ENCODE results near the gene PORCN. TPM values are rescaled to one million over a fixed set of nuclear protein-coding genes. Genes with fewer than 3 reads are reported as not detected.

The PORCN gene
- total RNA-seq = 13.6 TPM

DNA sequence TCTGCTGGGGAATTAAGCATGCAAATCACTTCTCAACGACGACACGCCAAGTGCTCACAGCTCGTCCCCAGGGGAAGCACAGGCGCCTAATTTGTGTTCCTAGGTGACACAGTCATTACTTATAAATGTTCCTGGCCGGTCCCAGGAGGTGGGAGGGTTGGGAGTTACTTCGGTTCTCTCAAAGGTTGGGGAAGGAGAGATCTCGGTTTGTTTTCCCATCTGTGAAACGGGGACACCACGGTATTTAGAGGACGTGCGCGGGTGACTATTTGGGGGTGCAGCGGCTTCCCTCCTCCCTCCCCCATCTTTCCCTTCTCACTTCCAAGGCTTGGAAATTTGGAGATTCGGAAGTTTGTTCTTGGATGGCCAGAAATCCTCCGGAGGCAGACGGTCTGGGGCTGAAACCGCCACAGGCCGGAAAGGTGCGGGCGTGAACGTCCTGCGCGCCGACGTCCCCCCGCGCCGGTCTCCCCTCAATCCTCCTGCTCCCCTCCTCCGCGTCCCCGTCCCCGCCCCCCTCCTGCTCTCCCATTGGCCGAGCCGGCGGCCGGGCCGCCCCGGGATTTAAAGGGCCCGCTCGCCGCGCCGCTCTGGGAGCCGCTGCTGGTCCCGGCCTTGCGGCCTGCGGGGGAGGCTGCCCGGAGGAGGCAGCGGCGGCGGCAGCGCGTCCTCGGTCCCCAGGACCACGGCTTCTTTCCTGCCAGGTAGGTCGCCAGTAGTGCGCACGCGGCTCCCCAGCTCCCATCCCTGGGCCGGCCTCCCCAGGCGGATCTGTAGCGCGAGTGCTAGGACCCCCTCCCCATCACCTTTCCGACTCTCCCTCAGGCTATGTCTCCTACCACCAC is at the start of gene PORCN:
TSS of gene PORCN (plus strand) at position 593 of the 845 bp plus-strand sequence. CDS start 829 bp downstream, outside the sequence.
- Histone ChIP-seq H3K9me3 (ENCODE audit: low read depth, low read length) (no peaks in the 10 kb centered on the region), H3K27me3 (ENCODE audit: insufficient read depth, low read length) (no peaks in the 10 kb centered on the region), H3K4me1 (ENCODE audit: insufficient read depth, low read length) (peaks cover 11% of the 10 kb centered on the region), H3K4me3 (ENCODE audit: low read length) (peak within 1 kb of the TSS; percentile 62)

GRCh38 chrX:48459483-48459882 is 49.3 kb upstream of the PORCN start:
- no peak overlapping the region for H3K4me3 ChIP-seq (ENCODE audit: low read length)
- H3K9me3 ChIP-seq (ENCODE audit: low read depth, low read length) = no peaks in the 10 kb centered on the region
- H3K27me3 ChIP-seq (ENCODE audit: insufficient read depth, low read length) = no peaks in the 10 kb centered on the region

GRCh38 chrX:48460031-48460430 is 48.8 kb upstream of the PORCN start:
- no peaks in the 10 kb centered on the region for H3K9me3 ChIP-seq (ENCODE audit: low read depth, low read length)
- H3K4me1 ChIP-seq (ENCODE audit: insufficient read depth, low read length) = no peaks in the 10 kb centered on the region
- no peaks in the 10 kb centered on the region for H3K27me3 ChIP-seq (ENCODE audit: insufficient read depth, low read length)
- no peak overlapping the region for H3K4me3 ChIP-seq (ENCODE audit: low read length)

More at GRCh38 chrX:48459483-48459882, 49.3 kb upstream of the PORCN start:
- no peaks in the 10 kb centered on the region for H3K4me1 ChIP-seq (ENCODE audit: insufficient read depth, low read length)

DNA sequence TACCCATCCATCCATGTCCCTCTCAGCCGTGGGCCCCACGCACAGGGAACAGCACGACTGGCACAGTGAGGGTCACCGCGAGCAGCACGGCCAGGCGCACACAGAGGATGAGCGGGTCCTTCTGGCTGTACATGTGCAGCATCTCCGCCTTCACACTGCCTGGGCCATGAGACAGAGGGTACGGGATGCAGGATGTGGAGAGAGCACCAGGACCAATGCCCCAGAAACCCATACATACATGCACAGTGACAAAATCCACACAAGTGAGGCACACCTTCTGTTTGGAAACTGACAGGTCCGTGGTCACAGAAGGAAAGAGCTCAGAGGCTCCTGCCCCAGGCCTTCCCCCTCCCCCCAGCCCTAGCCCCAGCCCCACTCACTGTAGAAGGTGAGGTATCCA is 48.2 kb upstream of the PORCN start:
- H3K4me3 ChIP-seq (ENCODE audit: low read length) = no peak overlapping the region
- no peaks in the 10 kb centered on the region for H3K9me3 ChIP-seq (ENCODE audit: low read depth, low read length)
- H3K27me3 ChIP-seq (ENCODE audit: insufficient read depth, low read length) = no peaks in the 10 kb centered on the region
- H3K4me1 ChIP-seq (ENCODE audit: insufficient read depth, low read length) = no peaks in the 10 kb centered on the region

GRCh38 chrX:48461830-48462229 is 47.0 kb upstream of the PORCN start:
- no peak overlapping the region for H3K4me3 ChIP-seq (ENCODE audit: low read length)
- no peaks in the 10 kb centered on the region for H3K9me3 ChIP-seq (ENCODE audit: low read depth, low read length)
- H3K4me1 ChIP-seq (ENCODE audit: insufficient read depth, low read length) = no peaks in the 10 kb centered on the region
- H3K27me3 ChIP-seq (ENCODE audit: insufficient read depth, low read length) = no peaks in the 10 kb centered on the region

DNA sequence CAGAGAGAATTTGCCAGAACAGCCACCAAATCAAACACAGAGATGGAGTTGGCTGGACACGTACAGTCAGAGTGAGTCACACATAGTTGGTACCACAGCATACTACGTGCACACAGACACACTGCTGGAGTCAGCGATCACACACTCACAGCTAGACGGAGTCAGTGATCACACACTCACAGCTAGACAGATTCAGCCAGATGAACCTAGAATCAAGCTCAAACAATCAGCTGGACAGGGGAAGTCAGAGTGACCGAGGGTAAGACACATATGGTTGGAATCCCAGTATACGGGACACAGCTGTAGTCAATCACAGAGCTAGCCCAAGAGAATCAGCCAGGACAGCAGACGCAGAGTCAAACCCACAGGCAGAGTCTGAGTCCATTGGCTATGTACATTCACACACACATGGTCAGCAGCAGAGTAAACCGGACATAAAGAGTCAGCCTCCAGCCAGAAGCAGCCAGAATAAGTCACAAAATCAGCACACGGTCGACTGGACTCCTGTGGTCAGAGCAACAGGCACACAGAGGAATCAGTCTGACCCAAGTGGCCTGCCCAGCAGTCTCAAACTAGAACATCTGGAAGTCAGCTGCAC is 43.4 kb upstream of the PORCN start:
- no peak overlapping the region for H3K4me3 ChIP-seq (ENCODE audit: low read length)
- H3K27me3 ChIP-seq (ENCODE audit: insufficient read depth, low read length) = no peaks in the 10 kb centered on the region

DNA sequence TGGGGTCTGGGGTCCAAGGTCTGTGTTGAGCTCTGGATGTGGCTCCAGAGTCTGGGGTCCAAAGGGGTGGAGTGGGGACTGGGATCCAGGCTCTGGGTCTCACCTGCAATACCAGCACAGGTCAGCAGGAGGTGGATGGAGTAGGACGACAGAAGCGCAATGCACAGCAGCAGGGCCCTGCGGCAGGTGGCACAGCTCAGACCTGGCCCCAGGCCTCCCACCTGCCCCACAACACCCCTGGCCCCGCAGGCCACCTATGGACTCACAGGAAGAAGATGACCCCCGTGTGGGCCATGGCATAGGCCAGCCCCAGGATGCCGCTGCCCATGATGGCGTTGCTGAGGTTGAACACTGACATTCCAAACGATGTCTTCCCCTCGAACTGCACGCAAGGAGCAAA is 42.1 kb upstream of the PORCN start:
- peaks cover 15% of the 10 kb centered on the region for H3K4me1 ChIP-seq (ENCODE audit: insufficient read depth, low read length)
- no peaks in the 10 kb centered on the region for H3K9me3 ChIP-seq (ENCODE audit: low read depth, low read length)
- H3K4me3 ChIP-seq (ENCODE audit: low read length) = no peak overlapping the region
- no peaks in the 10 kb centered on the region for H3K27me3 ChIP-seq (ENCODE audit: insufficient read depth, low read length)

More for the DNA sequence above, 43.4 kb upstream of the PORCN start:
- no peaks in the 10 kb centered on the region for H3K9me3 ChIP-seq (ENCODE audit: low read depth, low read length)
- H3K4me1 ChIP-seq (ENCODE audit: insufficient read depth, low read length) = peaks cover 15% of the 10 kb centered on the region

DNA sequence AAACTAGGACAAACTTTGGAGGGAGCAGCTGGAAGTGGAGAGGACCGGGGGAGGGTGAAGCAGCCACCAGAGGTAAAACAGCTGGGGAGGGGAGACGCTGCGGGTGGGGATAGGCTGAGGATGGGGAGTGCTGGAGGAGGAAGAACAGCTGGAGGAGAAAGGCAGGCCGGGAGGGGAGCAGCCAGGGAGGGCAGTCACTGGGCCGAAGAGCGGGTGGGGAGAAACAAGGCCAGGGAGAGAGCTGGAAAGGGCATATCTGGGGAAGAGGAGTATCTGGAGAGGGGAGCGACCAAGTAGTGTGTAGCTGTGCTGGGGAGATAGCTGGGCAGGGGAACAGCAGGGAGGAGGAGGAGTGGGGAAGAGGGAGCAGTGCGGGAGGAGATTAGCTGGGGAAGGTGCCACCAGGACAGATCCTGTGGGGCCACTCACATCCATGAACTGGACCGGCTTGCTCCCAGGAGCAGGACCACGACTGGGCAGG is 41.5 kb upstream of the PORCN start:
- H3K27me3 ChIP-seq (ENCODE audit: insufficient read depth, low read length) = no peaks in the 10 kb centered on the region
- H3K4me3 ChIP-seq (ENCODE audit: low read length) = no peak overlapping the region
- H3K4me1 ChIP-seq (ENCODE audit: insufficient read depth, low read length) = peaks cover 15% of the 10 kb centered on the region
- no peaks in the 10 kb centered on the region for H3K9me3 ChIP-seq (ENCODE audit: low read depth, low read length)

DNA sequence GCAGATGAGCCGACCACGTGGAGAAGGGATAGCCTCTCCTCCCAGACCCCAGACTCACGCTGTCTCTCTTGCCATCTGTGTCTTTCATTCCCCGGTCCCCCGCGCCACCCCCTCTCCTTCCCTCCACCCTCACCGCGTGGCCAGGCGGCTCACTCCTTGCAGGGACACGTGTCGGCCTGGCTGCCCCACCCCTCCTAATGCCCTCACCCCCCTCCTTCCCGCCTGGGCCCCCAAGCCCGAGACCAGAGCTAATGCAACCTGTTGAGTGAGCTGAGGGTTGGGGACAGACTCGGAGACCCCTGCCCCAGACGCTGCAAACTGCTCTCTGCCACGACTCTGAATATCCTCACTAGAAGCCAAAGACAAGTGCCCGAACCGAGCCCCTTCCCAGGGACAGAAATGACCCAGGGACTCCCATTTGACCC is 40.5 kb upstream of the PORCN start:
- Histone ChIP-seq H3K9me3 (ENCODE audit: low read depth, low read length) (no peaks in the 10 kb centered on the region), H3K4me3 (ENCODE audit: low read length) (peak overlapping the region; percentile 42), H3K4me1 (ENCODE audit: insufficient read depth, low read length) (peaks cover 15% of the 10 kb centered on the region), H3K27me3 (ENCODE audit: insufficient read depth, low read length) (no peaks in the 10 kb centered on the region)

DNA sequence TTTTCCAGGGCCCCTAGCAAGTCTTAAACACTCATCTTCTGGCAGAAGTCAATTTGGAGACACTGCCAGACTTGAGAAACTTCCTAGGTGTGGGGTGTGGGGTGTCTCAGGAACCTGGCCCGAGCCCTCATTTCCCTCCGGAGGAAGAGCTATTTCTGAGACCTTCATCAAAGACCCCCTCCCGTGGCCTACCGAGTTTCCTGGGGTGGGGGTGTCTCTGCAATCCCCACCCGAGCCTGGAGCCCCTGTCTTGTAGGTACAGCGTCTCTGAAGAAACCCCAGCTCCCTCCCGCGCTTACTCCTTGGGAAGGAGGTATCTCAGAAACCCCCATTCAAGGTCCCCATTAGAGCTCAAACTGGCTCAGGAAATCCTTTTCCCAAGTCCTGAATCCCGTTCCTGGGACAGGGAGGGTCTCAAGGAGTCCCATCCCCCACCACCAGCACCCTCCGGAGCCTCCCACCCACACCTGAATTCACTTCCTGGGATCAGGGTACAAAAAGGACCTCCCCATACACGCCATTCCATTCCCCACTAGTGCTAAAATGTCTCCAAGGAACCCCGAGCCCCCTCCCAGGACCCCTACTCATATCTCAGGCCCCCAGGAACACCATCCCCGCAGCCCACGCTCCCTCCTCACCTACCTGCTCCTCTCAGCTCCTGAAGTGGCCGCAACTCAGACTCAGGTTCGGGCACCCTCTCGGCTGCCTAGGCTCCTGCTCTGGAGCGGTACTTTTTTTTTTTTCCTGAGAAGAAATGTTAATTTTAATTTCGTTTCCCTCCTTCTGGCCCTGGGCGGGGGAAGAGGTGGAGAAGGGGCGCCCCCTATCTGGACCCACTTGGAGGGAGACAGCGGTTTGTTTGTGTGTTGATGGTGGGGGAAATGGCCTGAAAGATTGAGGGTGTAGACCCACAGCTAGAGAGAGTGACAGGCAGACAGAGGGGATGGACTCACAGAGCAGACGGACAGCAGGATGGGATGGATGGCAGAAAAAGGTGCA is 39.8 kb upstream of the PORCN start:
- Histone ChIP-seq H3K4me1 (ENCODE audit: insufficient read depth, low read length) (peaks cover 15% of the 10 kb centered on the region), H3K4me3 (ENCODE audit: low read length) (peak overlapping the region; percentile 42)

GRCh38 chrX:48470110-48470832 is 38.5 kb upstream of the PORCN start, which contains the start of gene SLC38A5:
Gene SLC38A5, minus strand, starts transcription at chrX:48470260. Its CDS starts 2,336 bp downstream, at chrX:48467924.
- peak within 1 kb of the TSS; percentile 42 for H3K4me3 ChIP-seq (ENCODE audit: low read length)
- H3K4me1 ChIP-seq (ENCODE audit: insufficient read depth, low read length) = peaks cover 21% of the 10 kb centered on the region
- no peaks in the 10 kb centered on the region for H3K9me3 ChIP-seq (ENCODE audit: low read depth, low read length)
- no peaks in the 10 kb centered on the region for H3K27me3 ChIP-seq (ENCODE audit: insufficient read depth, low read length)

More for the DNA sequence above, 39.8 kb upstream of the PORCN start:
- Histone ChIP-seq H3K9me3 (ENCODE audit: low read depth, low read length) (no peaks in the 10 kb centered on the region), H3K27me3 (ENCODE audit: insufficient read depth, low read length) (no peaks in the 10 kb centered on the region)

- H3K9me3 ChIP-seq (ENCODE audit: low read depth, low read length) = no peaks in the 10 kb centered on the region
- peaks cover 21% of the 10 kb centered on the region for H3K4me1 ChIP-seq (ENCODE audit: insufficient read depth, low read length)
- no peak overlapping the region for H3K4me3 ChIP-seq (ENCODE audit: low read length)
- H3K27me3 ChIP-seq (ENCODE audit: insufficient read depth, low read length) = no peaks in the 10 kb centered on the region
These were observed 38.0 kb upstream of the PORCN start for GRCh38 chrX:48470833-48471118.

DNA sequence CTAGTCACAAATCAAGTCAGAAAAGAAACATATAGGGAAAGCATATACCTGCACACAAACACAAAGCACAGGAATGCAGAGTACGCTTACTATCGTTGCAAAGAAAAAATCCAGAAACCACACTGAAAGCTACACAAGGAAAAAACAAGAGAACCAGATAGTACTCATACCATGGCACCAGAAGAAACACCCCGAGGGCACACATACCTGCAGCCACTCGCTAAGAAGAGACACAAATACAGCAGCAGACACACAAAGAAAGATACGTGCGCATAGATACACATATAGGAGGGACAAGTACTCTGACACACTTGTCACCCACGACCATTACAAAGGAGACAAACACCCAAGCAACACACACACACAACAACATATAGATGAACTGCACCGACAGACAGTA is 37.3 kb upstream of the PORCN start:
- Histone ChIP-seq H3K27me3 (ENCODE audit: insufficient read depth, low read length) (no peaks in the 10 kb centered on the region), H3K9me3 (ENCODE audit: low read depth, low read length) (no peaks in the 10 kb centered on the region), H3K4me1 (ENCODE audit: insufficient read depth, low read length) (peaks cover 21% of the 10 kb centered on the region), H3K4me3 (ENCODE audit: low read length) (no peak overlapping the region)

- Histone ChIP-seq H3K27me3 (ENCODE audit: insufficient read depth, low read length) (no peaks in the 10 kb centered on the region), H3K4me3 (ENCODE audit: low read length) (no peak overlapping the region), H3K9me3 (ENCODE audit: low read depth, low read length) (no peaks in the 10 kb centered on the region), H3K4me1 (ENCODE audit: insufficient read depth, low read length) (peaks cover 27% of the 10 kb centered on the region)
These were observed 36.6 kb upstream of the PORCN start for GRCh38 chrX:48472225-48472624.

Data from mononuclear cell (primary cell).